ENCODE results near the gene DUSP10. TPM values are rescaled to one million over a fixed set of nuclear protein-coding genes. Genes with fewer than 3 reads are reported as not detected.

The DUSP10 gene
- total and polyA plus RNA-seq, 2 of the 13 experiments (the other 11 are each of a cell fraction or from before 2014, with no cell fraction given), result 2.1 to 4.4 TPM

DNA sequence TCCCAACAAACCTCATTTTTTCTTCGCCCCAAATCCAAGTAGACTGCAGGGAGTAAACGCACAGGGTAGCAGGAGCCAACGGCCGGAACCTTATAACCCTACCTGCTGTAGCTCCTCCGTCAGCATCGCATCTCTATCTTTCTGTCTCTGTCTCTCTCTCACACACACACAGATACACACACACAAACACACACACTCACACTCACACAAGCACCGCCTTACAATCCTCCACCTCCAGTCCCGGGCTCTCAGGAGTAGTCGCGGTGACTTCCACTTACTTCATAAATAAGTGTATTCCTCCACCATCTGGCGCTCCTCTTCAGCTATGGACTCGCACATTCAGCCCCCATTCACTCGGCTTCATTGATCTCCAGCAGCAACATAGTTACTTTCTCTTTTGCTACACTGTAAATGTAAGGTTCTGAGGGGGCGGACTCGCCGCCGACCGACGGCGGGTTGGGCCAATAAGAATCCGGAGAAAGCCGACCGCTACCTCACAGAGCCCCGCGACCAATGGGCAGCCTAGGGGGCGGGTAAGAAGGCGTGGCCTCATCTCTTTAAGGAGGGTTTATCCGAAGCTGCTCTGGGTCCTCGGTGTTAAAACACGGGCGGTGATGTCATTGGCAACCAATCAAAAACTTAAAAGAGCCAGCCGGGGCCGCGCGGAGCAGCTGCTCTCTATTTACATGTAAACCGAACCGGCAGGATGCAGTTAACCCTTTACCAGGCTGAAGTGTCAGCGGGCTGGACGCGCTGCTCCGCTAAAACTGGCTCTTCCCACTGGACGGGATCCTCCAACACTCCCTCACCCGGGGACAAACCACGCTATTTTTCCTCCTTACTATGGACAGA is at the start of gene DUSP10 (continued):
- TF ChIP-seq, protein P1, sequence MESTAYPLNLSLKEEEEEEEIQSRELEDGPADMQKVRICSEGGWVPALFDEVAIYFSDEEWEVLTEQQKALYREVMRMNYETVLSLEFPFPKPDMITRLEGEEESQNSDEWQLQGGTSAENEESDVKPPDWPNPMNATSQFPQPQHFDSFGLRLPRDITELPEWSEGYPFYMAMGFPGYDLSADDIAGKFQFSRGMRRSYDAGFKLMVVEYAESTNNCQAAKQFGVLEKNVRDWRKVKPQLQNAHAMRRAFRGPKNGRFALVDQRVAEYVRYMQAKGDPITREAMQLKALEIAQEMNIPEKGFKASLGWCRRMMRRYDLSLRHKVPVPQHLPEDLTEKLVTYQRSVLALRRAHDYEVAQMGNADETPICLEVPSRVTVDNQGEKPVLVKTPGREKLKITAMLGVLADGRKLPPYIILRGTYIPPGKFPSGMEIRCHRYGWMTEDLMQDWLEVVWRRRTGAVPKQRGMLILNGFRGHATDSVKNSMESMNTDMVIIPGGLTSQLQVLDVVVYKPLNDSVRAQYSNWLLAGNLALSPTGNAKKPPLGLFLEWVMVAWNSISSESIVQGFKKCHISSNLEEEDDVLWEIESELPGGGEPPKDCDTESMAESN (CRISPR knock-in tag; conservative IDR thresholded peaks at IDR 0.05), result no peak
- TF ChIP-seq EEA1 (CRISPR knock-in tag; IDR thresholded peaks at IDR 0.05; ENCODE audit: borderline replicate concordance) (no peak), FOSL1 (CRISPR knock-in tag; IDR thresholded peaks at IDR 0.05; ENCODE audit: borderline replicate concordance) (no peak), ZC3H4 (CRISPR knock-in tag; IDR thresholded peaks at IDR 0.05; ENCODE audit: borderline replicate concordance) (no peak), ZNF556 (CRISPR knock-in tag; IDR thresholded peaks at IDR 0.05; ENCODE audit: borderline replicate concordance) (no peak), ZNF367 (CRISPR knock-in tag; IDR thresholded peaks at IDR 0.05; ENCODE audit: borderline replicate concordance) (no peak), ZNF589 (CRISPR knock-in tag; conservative IDR thresholded peaks at IDR 0.05) (no peak), PCBP2 (optimal IDR thresholded peaks at IDR 0.05; ENCODE audit: low read depth, low read length, poor library complexity, severe bottlenecking) (no peak), KLF15 (CRISPR knock-in tag; IDR thresholded peaks at IDR 0.05; ENCODE audit: borderline replicate concordance) (no peak), HES4 (CRISPR knock-in tag; IDR thresholded peaks at IDR 0.05; ENCODE audit: borderline replicate concordance) (no peak), AGO1 (IDR thresholded peaks at IDR 0.05; ENCODE audit: low read depth, low read length, poor library complexity, severe bottlenecking) (no peak), MEF2D (CRISPR knock-in tag; IDR thresholded peaks at IDR 0.05) (no peak), MBNL3 (CRISPR knock-in tag; conservative IDR thresholded peaks at IDR 0.05) (no peak), ZNF552 (CRISPR knock-in tag; IDR thresholded peaks at IDR 0.05; ENCODE audit: borderline replicate concordance) (no peak)
- TF ChIP-seq, protein P2, sequence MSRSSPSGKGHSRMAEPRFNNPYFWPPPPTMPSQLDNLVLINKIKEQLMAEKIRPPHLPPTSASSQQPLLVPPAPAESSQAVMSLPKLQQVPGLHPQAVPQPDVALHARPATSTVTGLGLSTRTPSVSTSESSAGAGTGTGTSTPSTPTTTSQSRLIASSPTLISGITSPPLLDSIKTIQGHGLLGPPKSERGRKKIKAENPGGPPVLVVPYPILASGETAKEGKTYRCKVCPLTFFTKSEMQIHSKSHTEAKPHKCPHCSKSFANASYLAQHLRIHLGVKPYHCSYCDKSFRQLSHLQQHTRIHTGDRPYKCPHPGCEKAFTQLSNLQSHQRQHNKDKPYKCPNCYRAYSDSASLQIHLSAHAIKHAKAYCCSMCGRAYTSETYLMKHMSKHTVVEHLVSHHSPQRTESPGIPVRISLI (CRISPR knock-in tag; IDR thresholded peaks at IDR 0.05; ENCODE audit: borderline replicate concordance), result no peak; the same call in 1 of the 2 replicates
- TF ChIP-seq, protein P3, sequence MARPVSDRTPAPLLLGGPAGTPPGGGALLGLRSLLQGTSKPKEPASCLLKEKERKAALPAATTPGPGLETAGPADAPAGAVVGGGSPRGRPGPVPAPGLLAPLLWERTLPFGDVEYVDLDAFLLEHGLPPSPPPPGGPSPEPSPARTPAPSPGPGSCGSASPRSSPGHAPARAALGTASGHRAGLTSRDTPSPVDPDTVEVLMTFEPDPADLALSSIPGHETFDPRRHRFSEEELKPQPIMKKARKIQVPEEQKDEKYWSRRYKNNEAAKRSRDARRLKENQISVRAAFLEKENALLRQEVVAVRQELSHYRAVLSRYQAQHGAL (CRISPR knock-in tag; IDR thresholded peaks at IDR 0.05; ENCODE audit: not compliant biosample characterization), result no peak
- TF ChIP-seq, protein P4, sequence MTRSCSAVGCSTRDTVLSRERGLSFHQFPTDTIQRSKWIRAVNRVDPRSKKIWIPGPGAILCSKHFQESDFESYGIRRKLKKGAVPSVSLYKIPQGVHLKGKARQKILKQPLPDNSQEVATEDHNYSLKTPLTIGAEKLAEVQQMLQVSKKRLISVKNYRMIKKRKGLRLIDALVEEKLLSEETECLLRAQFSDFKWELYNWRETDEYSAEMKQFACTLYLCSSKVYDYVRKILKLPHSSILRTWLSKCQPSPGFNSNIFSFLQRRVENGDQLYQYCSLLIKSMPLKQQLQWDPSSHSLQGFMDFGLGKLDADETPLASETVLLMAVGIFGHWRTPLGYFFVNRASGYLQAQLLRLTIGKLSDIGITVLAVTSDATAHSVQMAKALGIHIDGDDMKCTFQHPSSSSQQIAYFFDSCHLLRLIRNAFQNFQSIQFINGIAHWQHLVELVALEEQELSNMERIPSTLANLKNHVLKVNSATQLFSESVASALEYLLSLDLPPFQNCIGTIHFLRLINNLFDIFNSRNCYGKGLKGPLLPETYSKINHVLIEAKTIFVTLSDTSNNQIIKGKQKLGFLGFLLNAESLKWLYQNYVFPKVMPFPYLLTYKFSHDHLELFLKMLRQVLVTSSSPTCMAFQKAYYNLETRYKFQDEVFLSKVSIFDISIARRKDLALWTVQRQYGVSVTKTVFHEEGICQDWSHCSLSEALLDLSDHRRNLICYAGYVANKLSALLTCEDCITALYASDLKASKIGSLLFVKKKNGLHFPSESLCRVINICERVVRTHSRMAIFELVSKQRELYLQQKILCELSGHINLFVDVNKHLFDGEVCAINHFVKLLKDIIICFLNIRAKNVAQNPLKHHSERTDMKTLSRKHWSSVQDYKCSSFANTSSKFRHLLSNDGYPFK (CRISPR knock-in tag; IDR thresholded peaks at IDR 0.05; ENCODE audit: borderline replicate concordance), result no peak
- TF ChIP-seq, protein P5, sequence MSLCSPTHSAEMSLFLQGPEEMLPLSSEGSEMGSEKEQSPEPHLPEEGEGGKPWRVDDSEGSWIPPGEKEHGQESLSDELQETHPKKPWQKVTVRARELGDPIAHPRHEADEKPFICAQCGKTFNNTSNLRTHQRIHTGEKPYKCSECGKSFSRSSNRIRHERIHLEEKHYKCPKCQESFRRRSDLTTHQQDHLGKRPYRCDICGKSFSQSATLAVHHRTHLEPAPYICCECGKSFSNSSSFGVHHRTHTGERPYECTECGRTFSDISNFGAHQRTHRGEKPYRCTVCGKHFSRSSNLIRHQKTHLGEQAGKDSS (CRISPR knock-in tag; IDR thresholded peaks at IDR 0.05; ENCODE audit: borderline replicate concordance, low read depth), result no peak
